K562 (cell line): ENCODE measurements around the gene RSAD1.

Experiments used
- ARID3A ChIP-seq: IDR thresholded peaks from 2 replicates; pipeline ENCODE4 v1.6.1; 2012; ENCODE audit warnings: low read depth, low read length, improper control_type of control experiment, borderline replicate concordance
- BDP1 ChIP-seq: IDR thresholded peaks from 3 replicates; pipeline ENCODE4 v1.6.1; 2011; ENCODE audit not compliant: insufficient read length, insufficient read depth
- CTCF ChIP-seq, 3 experiments: IDR thresholded peaks in 2 of 3; conservative IDR thresholded peaks in 1 of 3; 2 replicates each; pipeline ENCODE4 v1.5.1; 2011 to 2012; ENCODE audit warnings: low read length in 3 of 3, mild to moderate bottlenecking in 3 of 3, control low read depth in 2 of 3, improper control_type of control experiment in 1 of 3, inconsistent platforms in 1 of 3, low read depth in 1 of 3, mixed read lengths in 1 of 3, moderate library complexity in 1 of 3; ENCODE audit not compliant: insufficient read depth in 2 of 3
- ELF1 ChIP-seq: fragments of 200-800 bp; sonication (Bioruptor generic); IDR thresholded peaks from 2 replicates; pipeline ENCODE4 v1.6.1; 2016; ENCODE audit warnings: missing genetic modification characterization, missing compliant biosample characterization
- EZH2 ChIP-seq: IDR thresholded peaks from 2 replicates; pipeline ENCODE4 v1.6.1; 2012; ENCODE audit warnings: low read depth, mild to moderate bottlenecking, inconsistent platforms, low read length, borderline replicate concordance
- HBP1 ChIP-seq: fragments of 450-650 bp; formaldehyde crosslinking; IDR thresholded peaks from 2 replicates; pipeline ENCODE4 v1.4.0; 2022; ENCODE audit warnings: missing genetic modification characterization
- HCFC1 ChIP-seq: IDR thresholded peaks from 2 replicates; pipeline ENCODE4 v1.6.1; 2012; ENCODE audit warnings: low read depth, low read length, improper control_type of control experiment
- RAD21 ChIP-seq, 2 experiments: fragments of 250-450 bp in 1 of 2; fragments of 450-650 bp in 1 of 2; sonication (Bioruptor Pico) in 1 of 2; formaldehyde crosslinking in 1 of 2; IDR thresholded peaks in 1 of 2; conservative IDR thresholded peaks in 1 of 2; 2 replicates each; pipeline versions ENCODE4 v1.4.0 to v1.8.0; 2020 to 2022; ENCODE audit warnings: mild to moderate bottlenecking in 2 of 2, moderate library complexity in 1 of 2

GRCh38 chr17:50532452-50533024 lies 53.9 kb downstream of the RSAD1 start, which contains the start of gene EPN3:
- no peak for TF ChIP-seq HCFC1
- no peak for TF ChIP-seq ARID3A
- no peak for TF ChIP-seq ELF1 (tag)
- TF ChIP-seq EZH2, result no peak
- TF ChIP-seq HBP1, result no peak
- no peak for TF ChIP-seq CTCF (IDR thresholded peaks at IDR 0.05 in 2 of 3, conservative IDR thresholded peaks at IDR 0.05 in 1 of 3; ENCODE audit: insufficient read depth in 2 of 3, low read depth in 1 of 3, low read length in 3 of 3)
- TF ChIP-seq RAD21 (CRISPR knock-in tag; conservative IDR thresholded peaks at IDR 0.05 in 1 of 2, IDR thresholded peaks at IDR 0.05 in 1 of 2), result no peak
- TF ChIP-seq BDP1, result no peak
